HUES48 (cell line): Measurements from ENCODE around the gene ARHGAP42.

ENCODE experiments used
- H3K27ac ChIP-seq: one replicate; pipeline ENCODE4 v1.7.0; 2013; ENCODE audit warnings: low read depth, low read length, inconsistent platforms
- H3K27me3 ChIP-seq: 2 replicates; pipeline ENCODE4 v1.6.1; 2013; ENCODE audit warnings: mild to moderate bottlenecking, low read length; ENCODE audit not compliant: control insufficient read depth, insufficient read depth
- H3K36me3 ChIP-seq: 2 replicates; pipeline ENCODE4 v1.6.1; 2013; ENCODE audit warnings: low read length; ENCODE audit not compliant: control insufficient read depth, insufficient read depth
- H3K4me1 ChIP-seq: 2 replicates; pipeline ENCODE4 v1.6.1; 2013; ENCODE audit warnings: mild to moderate bottlenecking, low read length; ENCODE audit not compliant: control insufficient read depth, insufficient read depth
- H3K4me3 ChIP-seq: 2 replicates; pipeline ENCODE4 v1.5.1; 2013; ENCODE audit warnings: mild to moderate bottlenecking, low read depth, low read length
- H3K9ac ChIP-seq: 2 replicates; pipeline ENCODE4 v1.6.1; 2013; ENCODE audit warnings: mild to moderate bottlenecking, low read depth, low read length, moderate library complexity
- H3K9me3 ChIP-seq: 2 replicates; pipeline ENCODE4 v1.6.1; 2013; ENCODE audit warnings: low read length; ENCODE audit not compliant: control insufficient read depth, insufficient read depth

ARHGAP42 gene

GRCh38 chr11:100801225-100801999 lies 114.3 kb downstream of the ARHGAP42 start:
- no peaks in the 10 kb centered on the region for H3K27me3 ChIP-seq
- no peak overlapping the region for H3K27ac ChIP-seq
- H3K9ac ChIP-seq = no peak overlapping the region
- no peaks in the 10 kb centered on the region for H3K36me3 ChIP-seq
- H3K9me3 ChIP-seq = no peaks in the 10 kb centered on the region
- H3K4me3 ChIP-seq = no peak overlapping the region
- H3K4me1 ChIP-seq = no peaks in the 10 kb centered on the region

DNA sequence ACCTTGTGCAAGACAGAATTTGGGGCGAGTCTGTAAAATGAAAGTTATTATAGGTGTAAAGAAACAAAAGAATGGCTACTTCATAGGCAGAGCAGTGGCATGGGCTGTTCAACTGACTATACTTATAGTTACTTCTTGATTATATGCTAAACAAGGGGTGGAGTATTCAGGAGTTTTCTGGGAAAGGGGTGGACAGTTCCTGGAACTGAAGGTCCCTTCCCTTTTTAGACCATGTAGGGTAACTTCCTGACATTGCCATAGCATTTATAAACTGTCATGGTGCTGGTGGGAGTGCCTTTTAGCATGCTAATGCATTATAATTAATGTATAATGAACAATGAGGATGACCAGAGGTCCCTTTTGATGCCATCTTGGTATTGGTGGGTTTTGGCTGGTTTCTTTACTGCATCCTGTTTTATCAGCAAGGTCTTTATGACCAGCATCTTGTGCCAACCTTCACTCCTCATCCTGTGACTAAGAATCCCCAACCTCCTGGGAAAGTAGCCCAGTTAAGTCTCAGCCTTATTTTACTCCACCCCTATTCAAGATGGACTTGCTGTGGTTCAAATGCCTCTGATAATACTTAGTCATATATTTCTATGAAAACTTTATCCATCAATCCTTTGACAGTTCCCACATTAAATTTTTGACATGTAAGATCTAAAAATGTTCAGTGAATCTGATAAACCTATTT lies 118.6 kb downstream of the ARHGAP42 start:
- Histone ChIP-seq H3K4me1 (peaks cover 10% of the 10 kb centered on the region), H3K27me3 (no peaks in the 10 kb centered on the region), H3K4me3 (no peak overlapping the region), H3K9me3 (no peaks in the 10 kb centered on the region), H3K9ac (no peak overlapping the region), H3K27ac (no peak overlapping the region), H3K36me3 (no peaks in the 10 kb centered on the region)

- H3K9ac ChIP-seq = no peak overlapping the region
- H3K4me3 ChIP-seq = no peak overlapping the region
- no peaks in the 10 kb centered on the region for H3K36me3 ChIP-seq
- H3K27me3 ChIP-seq = no peaks in the 10 kb centered on the region
- H3K9me3 ChIP-seq = no peaks in the 10 kb centered on the region
- peaks cover 10% of the 10 kb centered on the region for H3K4me1 ChIP-seq
- H3K27ac ChIP-seq = no peak overlapping the region
Observed at GRCh38 chr11:100806296-100806695, 119.2 kb downstream of the ARHGAP42 start.

GRCh38 chr11:100808904-100809491 lies 121.9 kb downstream of the ARHGAP42 start:
- Histone ChIP-seq H3K9me3 (no peaks in the 10 kb centered on the region), H3K9ac (no peak overlapping the region), H3K27ac (peak overlapping the region; percentile 69), H3K4me1 (peaks cover 19% of the 10 kb centered on the region), H3K36me3 (no peaks in the 10 kb centered on the region), H3K27me3 (no peaks in the 10 kb centered on the region), H3K4me3 (no peak overlapping the region)

GRCh38 chr11:100810146-100810545 lies 123.1 kb downstream of the ARHGAP42 start:
- peaks cover 19% of the 10 kb centered on the region for H3K4me1 ChIP-seq
- H3K9me3 ChIP-seq = no peaks in the 10 kb centered on the region
- H3K4me3 ChIP-seq = no peak overlapping the region
- no peaks in the 10 kb centered on the region for H3K27me3 ChIP-seq
- H3K27ac ChIP-seq = no peak overlapping the region
- H3K9ac ChIP-seq = no peak overlapping the region
- H3K36me3 ChIP-seq = no peaks in the 10 kb centered on the region

- Histone ChIP-seq H3K4me3 (no peak overlapping the region), H3K9ac (no peak overlapping the region), H3K9me3 (no peaks in the 10 kb centered on the region), H3K4me1 (peaks cover 19% of the 10 kb centered on the region), H3K27ac (no peak overlapping the region), H3K36me3 (no peaks in the 10 kb centered on the region), H3K27me3 (no peaks in the 10 kb centered on the region)
Observed at GRCh38 chr11:100810666-100811065, 123.6 kb downstream of the ARHGAP42 start.

DNA sequence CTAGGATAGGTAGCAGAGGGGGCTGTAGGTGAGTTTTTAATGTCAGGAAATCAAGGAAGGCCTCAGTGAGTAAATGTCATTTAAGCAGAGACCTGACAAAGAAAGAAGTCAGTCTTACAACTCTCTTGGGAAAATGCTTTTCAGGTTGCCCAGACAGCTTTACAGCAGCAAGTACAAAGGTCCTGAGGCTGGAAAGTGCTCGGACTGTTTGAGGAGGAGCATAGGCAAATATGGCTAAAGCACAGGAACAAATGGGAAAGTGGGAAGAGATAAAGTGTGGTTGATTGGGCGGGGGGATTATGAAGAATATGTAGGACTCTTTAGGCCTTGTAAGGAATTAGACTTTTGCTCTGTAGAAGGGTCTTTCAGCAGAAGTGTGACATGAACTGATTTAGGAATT lies 125.4 kb downstream of the ARHGAP42 start:
- Histone ChIP-seq H3K4me1 (peaks cover 19% of the 10 kb centered on the region), H3K9ac (no peak overlapping the region), H3K27ac (no peak overlapping the region), H3K4me3 (no peak overlapping the region), H3K27me3 (no peaks in the 10 kb centered on the region), H3K36me3 (no peaks in the 10 kb centered on the region), H3K9me3 (no peaks in the 10 kb centered on the region)

GRCh38 chr11:100815787-100816330 lies 128.8 kb downstream of the ARHGAP42 start:
- H3K9ac ChIP-seq = no peak overlapping the region
- H3K27me3 ChIP-seq = no peaks in the 10 kb centered on the region
- H3K9me3 ChIP-seq = no peaks in the 10 kb centered on the region
- no peaks in the 10 kb centered on the region for H3K36me3 ChIP-seq
- no peak overlapping the region for H3K27ac ChIP-seq
- H3K4me1 ChIP-seq = peaks cover 17% of the 10 kb centered on the region
- H3K4me3 ChIP-seq = no peak overlapping the region

DNA sequence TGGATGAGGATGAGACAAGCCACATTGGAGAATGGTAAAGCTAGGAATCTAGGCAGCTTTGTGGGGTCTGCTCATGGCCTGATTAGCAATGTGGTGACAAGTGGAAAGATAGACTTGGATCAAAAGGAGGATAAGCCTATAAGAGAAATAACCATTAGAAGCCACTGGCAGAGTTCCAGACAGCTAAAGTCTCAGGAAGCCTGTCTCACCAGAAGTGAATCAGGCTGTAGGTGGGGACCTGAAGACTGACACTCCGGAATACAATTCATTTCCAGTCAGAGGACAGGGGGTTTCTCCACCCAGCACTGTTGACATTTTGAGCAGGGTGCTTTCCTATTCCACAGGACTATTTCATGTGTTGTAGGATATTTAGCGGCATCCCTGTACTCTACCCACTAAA lies 129.7 kb downstream of the ARHGAP42 start:
- no peaks in the 10 kb centered on the region for H3K36me3 ChIP-seq
- H3K9me3 ChIP-seq = no peaks in the 10 kb centered on the region
- H3K9ac ChIP-seq = no peak overlapping the region
- H3K27ac ChIP-seq = no peak overlapping the region
- H3K4me1 ChIP-seq = peaks cover 25% of the 10 kb centered on the region
- H3K27me3 ChIP-seq = no peaks in the 10 kb centered on the region
- H3K4me3 ChIP-seq = no peak overlapping the region

DNA sequence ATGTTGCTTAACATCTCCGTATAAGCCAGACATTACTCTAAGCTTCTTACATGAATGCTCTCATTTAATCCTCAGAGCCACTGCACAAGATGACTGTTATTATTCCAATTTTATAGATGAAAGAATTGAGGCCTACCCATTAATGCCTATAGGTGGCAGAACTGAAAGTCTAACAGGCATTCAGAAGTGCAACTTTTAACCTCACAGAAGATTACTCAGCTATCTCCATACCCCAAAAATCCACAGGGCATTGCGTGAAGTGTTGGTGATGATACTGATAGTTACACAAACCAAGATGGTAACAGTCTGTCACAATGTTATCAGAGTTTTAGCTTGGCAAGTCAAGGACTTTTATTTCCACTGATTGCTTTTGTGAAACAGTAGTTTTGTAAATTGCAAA lies 130.5 kb downstream of the ARHGAP42 start:
- no peak overlapping the region for H3K4me3 ChIP-seq
- H3K27me3 ChIP-seq = no peaks in the 10 kb centered on the region
- no peaks in the 10 kb centered on the region for H3K36me3 ChIP-seq
- no peaks in the 10 kb centered on the region for H3K9me3 ChIP-seq
- no peak overlapping the region for H3K9ac ChIP-seq
- H3K27ac ChIP-seq = no peak overlapping the region
- peaks cover 24% of the 10 kb centered on the region for H3K4me1 ChIP-seq

DNA sequence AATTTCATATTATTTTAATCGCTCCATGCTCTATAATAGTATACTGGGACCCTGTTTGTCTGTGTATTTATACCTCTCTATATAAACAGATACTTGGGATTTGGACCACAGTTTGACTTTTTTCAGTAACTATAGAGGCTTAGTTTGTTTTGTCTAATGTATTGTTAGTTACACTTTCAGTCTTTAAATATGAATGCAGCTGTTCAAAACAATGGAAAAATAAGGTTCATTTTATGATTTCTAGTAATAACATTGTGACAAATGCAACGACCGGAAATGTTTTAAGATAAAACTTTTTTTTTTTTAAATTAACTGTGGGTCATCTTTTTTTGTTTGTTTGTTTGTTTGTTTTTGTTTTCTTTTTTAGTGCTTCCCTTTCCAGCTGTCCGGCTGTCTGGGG lies 133.5 kb downstream of the ARHGAP42 start:
- H3K27me3 ChIP-seq = no peaks in the 10 kb centered on the region
- H3K9me3 ChIP-seq = no peaks in the 10 kb centered on the region
- H3K27ac ChIP-seq = peak overlapping the region; percentile 31
- H3K4me3 ChIP-seq = no peak overlapping the region
- H3K4me1 ChIP-seq = peaks cover 38% of the 10 kb centered on the region
- H3K36me3 ChIP-seq = no peaks in the 10 kb centered on the region
- no peak overlapping the region for H3K9ac ChIP-seq
